K562 (cell line): ENCODE results near the gene PLPPR2. TPM values are rescaled to one million over a fixed set of nuclear protein-coding genes. Genes with fewer than 3 reads are reported as not detected.

ENCODE experiments used
- CBX1 ChIP-seq: sonication (generic); IDR thresholded peaks from 2 replicates; pipeline ENCODE4 v1.6.1; 2016; ENCODE audit warnings: antibody characterized with exemption, low read depth, mild to moderate bottlenecking
- CBX2 ChIP-seq: fragments of 200-600 bp; sonication (generic); IDR thresholded peaks from one replicate; pipeline ENCODE4 v1.6.1; 2012; ENCODE audit warnings: mild to moderate bottlenecking, low read length, inconsistent platforms; ENCODE audit not compliant: insufficient read depth, poor library complexity, severe bottlenecking
- COPS2 ChIP-seq: fragments of 450-650 bp; conservative IDR thresholded peaks from 2 replicates; pipeline ENCODE4 v1.6.1; 2016; ENCODE audit warnings: mild to moderate bottlenecking, moderate library complexity
- CREB3 ChIP-seq: fragments of 450-650 bp; conservative IDR thresholded peaks from 2 replicates; pipeline ENCODE4 v1.6.1; 2016; ENCODE audit warnings: missing genetic modification characterization, low read depth, mild to moderate bottlenecking, missing compliant biosample characterization, moderate library complexity
- ETV1 ChIP-seq: fragments of 450-650 bp; conservative IDR thresholded peaks from 2 replicates; pipeline ENCODE4 v1.6.1; 2016; ENCODE audit warnings: missing genetic modification characterization, control low read depth, low read depth, missing compliant biosample characterization
- FIP1L1 ChIP-seq: fragments of 200-400 bp; formaldehyde crosslinking; IDR thresholded peaks from 2 replicates; pipeline ENCODE4 v1.6.1; 2018; ENCODE audit warnings: mild to moderate bottlenecking, low read depth, low read length; ENCODE audit not compliant: poor library complexity, severe bottlenecking
- MAFF ChIP-seq: IDR thresholded peaks from 2 replicates; pipeline ENCODE4 v1.6.1; 2012; ENCODE audit warnings: low read length, improper control_type of control experiment
- MAZ ChIP-seq, 2 experiments: fragments of 450-650 bp in 1 of 2; sonication (generic) in 1 of 2; formaldehyde crosslinking; IDR thresholded peaks in 1 of 2; conservative IDR thresholded peaks in 1 of 2; 2 replicates each; pipeline versions ENCODE4 v1.4.0 to v1.5.0; 2020; ENCODE audit warnings: mild to moderate bottlenecking in 1 of 2, missing genetic modification reagents in 1 of 2
- NFATC3 ChIP-seq: fragments of 450-650 bp; IDR thresholded peaks from 2 replicates; pipeline ENCODE4 v1.6.1; 2017; ENCODE audit warnings: mild to moderate bottlenecking
- POLR2B ChIP-seq: fragments of 450-650 bp; IDR thresholded peaks from 2 replicates; pipeline ENCODE4 v1.6.1; 2018; ENCODE audit warnings: low read depth; ENCODE audit not compliant: partially characterized antibody
- POLR3G ChIP-seq: IDR thresholded peaks from 2 replicates; pipeline ENCODE4 v1.6.1; 2011; ENCODE audit not compliant: insufficient read length, insufficient replicate concordance; ENCODE audit errors: extremely low read depth
- SRSF1 ChIP-seq: fragments of 200-400 bp; formaldehyde crosslinking; IDR thresholded peaks from 2 replicates; pipeline ENCODE4 v1.6.1; 2017; ENCODE audit warnings: mild to moderate bottlenecking, low read depth, low read length, moderate library complexity
- polyA plus RNA-seq, 8 experiments: library from polyadenylated mRNA; depleted of rRNA in 4 of 8; stranded (reverse) in 5 of 8; unstranded in 3 of 8; fragments of >200 nt; fragmentation: Nextera tagmentation in 2 of 8; fragmentation: Illumina TruSeq in 1 of 8; extraction: Ambion mirVana in 2 of 8; extraction: Trizol in 1 of 8; gene quantifications; 2 replicates each; pipeline versions ENCODE4 v1.2.1 to v1.2.3, GENCODE V29; 2011 to 2014; ENCODE audit warnings: inconsistent platforms in 1 of 8, missing spikeins in 1 of 8
- total RNA-seq, 7 experiments: library from RNA; depleted of rRNA in 6 of 7; stranded (reverse); fragments of >200 nt in 6 of 7; fragmentation: Illumina TruSeq in 2 of 7; extraction: Trizol in 2 of 7; gene quantifications; 2 replicates each; pipeline versions ENCODE4 v1.2.1 to v1.2.3, GENCODE V29; 2011 to 2021; ENCODE audit warnings: low replicate concordance in 1 of 7
- TF ChIP-seq, protein P1 (sequence below), 2 experiments: fragments of 450-650 bp; formaldehyde crosslinking in 1 of 2; IDR thresholded peaks; 2 replicates each; pipeline versions ENCODE4 v1.4.0 to v1.6.1; 2014 to 2020; ENCODE audit warnings: mild to moderate bottlenecking in 2 of 2, borderline replicate concordance in 1 of 2, low read depth in 1 of 2
- TF ChIP-seq, protein P2 (sequence below): fragments of 250-450 bp; sonication (Bioruptor Pico); IDR thresholded peaks from 2 replicates; pipeline ENCODE4 v1.9.0; 2021; ENCODE audit warnings: mild to moderate bottlenecking
- TF ChIP-seq, protein P3 (sequence below): fragments of 450-650 bp; IDR thresholded peaks from 2 replicates; pipeline ENCODE4 v1.6.1; 2016; ENCODE audit warnings: borderline replicate concordance

The PLPPR2 gene
- total and polyA plus RNA-seq, 9 of the 15 experiments (the other 6 are each of a cell fraction or from before 2014, with no cell fraction given): 0.49 to 15.9 (median 3.4) TPM

GRCh38 chr19:11339254-11340098 is 15.8 kb upstream of the PLPPR2 start, which contains the start of gene RAB3D (continued):
- TF ChIP-seq, protein P1, sequence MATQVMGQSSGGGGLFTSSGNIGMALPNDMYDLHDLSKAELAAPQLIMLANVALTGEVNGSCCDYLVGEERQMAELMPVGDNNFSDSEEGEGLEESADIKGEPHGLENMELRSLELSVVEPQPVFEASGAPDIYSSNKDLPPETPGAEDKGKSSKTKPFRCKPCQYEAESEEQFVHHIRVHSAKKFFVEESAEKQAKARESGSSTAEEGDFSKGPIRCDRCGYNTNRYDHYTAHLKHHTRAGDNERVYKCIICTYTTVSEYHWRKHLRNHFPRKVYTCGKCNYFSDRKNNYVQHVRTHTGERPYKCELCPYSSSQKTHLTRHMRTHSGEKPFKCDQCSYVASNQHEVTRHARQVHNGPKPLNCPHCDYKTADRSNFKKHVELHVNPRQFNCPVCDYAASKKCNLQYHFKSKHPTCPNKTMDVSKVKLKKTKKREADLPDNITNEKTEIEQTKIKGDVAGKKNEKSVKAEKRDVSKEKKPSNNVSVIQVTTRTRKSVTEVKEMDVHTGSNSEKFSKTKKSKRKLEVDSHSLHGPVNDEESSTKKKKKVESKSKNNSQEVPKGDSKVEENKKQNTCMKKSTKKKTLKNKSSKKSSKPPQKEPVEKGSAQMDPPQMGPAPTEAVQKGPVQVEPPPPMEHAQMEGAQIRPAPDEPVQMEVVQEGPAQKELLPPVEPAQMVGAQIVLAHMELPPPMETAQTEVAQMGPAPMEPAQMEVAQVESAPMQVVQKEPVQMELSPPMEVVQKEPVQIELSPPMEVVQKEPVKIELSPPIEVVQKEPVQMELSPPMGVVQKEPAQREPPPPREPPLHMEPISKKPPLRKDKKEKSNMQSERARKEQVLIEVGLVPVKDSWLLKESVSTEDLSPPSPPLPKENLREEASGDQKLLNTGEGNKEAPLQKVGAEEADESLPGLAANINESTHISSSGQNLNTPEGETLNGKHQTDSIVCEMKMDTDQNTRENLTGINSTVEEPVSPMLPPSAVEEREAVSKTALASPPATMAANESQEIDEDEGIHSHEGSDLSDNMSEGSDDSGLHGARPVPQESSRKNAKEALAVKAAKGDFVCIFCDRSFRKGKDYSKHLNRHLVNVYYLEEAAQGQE (IDR thresholded peaks at IDR 0.05; ENCODE audit: borderline replicate concordance): peak; percentile 6; the same call in 1 of the 2 replicates
- TF ChIP-seq, protein P1 (CRISPR knock-in tag; IDR thresholded peaks at IDR 0.05; ENCODE audit: low read depth): no peak
- TF ChIP-seq MAZ (CRISPR knock-in tag; conservative IDR thresholded peaks at IDR 0.05 in 1 of 2, IDR thresholded peaks at IDR 0.05 in 1 of 2) (peak; percentile 39 to 83; a peak in 3 of 4 replicates), FIP1L1 (no peak), SRSF1 (no peak), NFATC3 (no peak), MAFF (no peak), CREB3 (no peak), CBX2 (no peak), POLR3G (no peak), ETV1 (tag) (no peak), CBX1 (peak; percentile 23; the same call in 1 of the 2 replicates), POLR2B (no peak), COPS2 (no peak)
- TF ChIP-seq, protein P2, sequence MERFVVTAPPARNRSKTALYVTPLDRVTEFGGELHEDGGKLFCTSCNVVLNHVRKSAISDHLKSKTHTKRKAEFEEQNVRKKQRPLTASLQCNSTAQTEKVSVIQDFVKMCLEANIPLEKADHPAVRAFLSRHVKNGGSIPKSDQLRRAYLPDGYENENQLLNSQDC (CRISPR knock-in tag): no peak
- TF ChIP-seq, protein P3, sequence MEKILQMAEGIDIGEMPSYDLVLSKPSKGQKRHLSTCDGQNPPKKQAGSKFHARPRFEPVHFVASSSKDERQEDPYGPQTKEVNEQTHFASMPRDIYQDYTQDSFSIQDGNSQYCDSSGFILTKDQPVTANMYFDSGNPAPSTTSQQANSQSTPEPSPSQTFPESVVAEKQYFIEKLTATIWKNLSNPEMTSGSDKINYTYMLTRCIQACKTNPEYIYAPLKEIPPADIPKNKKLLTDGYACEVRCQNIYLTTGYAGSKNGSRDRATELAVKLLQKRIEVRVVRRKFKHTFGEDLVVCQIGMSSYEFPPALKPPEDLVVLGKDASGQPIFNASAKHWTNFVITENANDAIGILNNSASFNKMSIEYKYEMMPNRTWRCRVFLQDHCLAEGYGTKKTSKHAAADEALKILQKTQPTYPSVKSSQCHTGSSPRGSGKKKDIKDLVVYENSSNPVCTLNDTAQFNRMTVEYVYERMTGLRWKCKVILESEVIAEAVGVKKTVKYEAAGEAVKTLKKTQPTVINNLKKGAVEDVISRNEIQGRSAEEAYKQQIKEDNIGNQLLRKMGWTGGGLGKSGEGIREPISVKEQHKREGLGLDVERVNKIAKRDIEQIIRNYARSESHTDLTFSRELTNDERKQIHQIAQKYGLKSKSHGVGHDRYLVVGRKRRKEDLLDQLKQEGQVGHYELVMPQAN: no peak
